Natural killer cell (primary cell): Measurements from ENCODE around the gene SDCBP2. TPM values are rescaled to one million over a fixed set of nuclear protein-coding genes. Genes with fewer than 3 reads are reported as not detected.

Experiments used
- ATAC-seq, 3 donors: fragments of 150-1000 bp in 2 of 3; fragments of 200-7000 bp in 1 of 3; cut with Tn5 transposase; 1 replicate in 1 of 3; 2 replicates in 2 of 3; pipeline ENCODE4 v1.10.0; 2021; ENCODE audit warnings: mild to moderate bottlenecking in 2 of 3, moderate library complexity in 2 of 3
- DNase-seq, 2 donors: peaks; one replicate each; pipeline versions ENCODE4 v3.0.0 to v3.0.0-alpha.2; 2013 to 2021; ENCODE audit warnings: mixed read lengths in 1 of 2
- H3K27ac ChIP-seq: one replicate; pipeline ENCODE4 v1.5.1; 2013; ENCODE audit warnings: mild to moderate bottlenecking, low read length
- H3K27me3 ChIP-seq: one replicate; pipeline ENCODE4 v1.6.1; 2013; ENCODE audit warnings: low read length; ENCODE audit not compliant: control insufficient read depth, insufficient read depth
- H3K36me3 ChIP-seq: one replicate; pipeline ENCODE4 v1.6.1; 2013; ENCODE audit warnings: low read length; ENCODE audit not compliant: control insufficient read depth, insufficient read depth
- H3K4me1 ChIP-seq: one replicate; pipeline ENCODE4 v1.6.1; 2013; ENCODE audit warnings: low read length; ENCODE audit not compliant: control insufficient read depth, insufficient read depth
- H3K4me3 ChIP-seq: one replicate; pipeline ENCODE4 v1.5.1; 2013; ENCODE audit warnings: low read length
- H3K9me3 ChIP-seq: one replicate; pipeline ENCODE4 v1.6.1; 2013; ENCODE audit warnings: low read length; ENCODE audit not compliant: control insufficient read depth, insufficient read depth
- H3K27ac Mint-ChIP-seq, 2 donors: one replicate each; pipeline ENCODE4 v1.8.0; 2022; ENCODE audit warnings: mild to moderate bottlenecking in 2 of 2, mixed read lengths in 2 of 2, moderate library complexity in 1 of 2
- H3K27me3 Mint-ChIP-seq, 2 donors: one replicate each; pipeline ENCODE4 v1.8.0; 2022; ENCODE audit warnings: low read depth in 2 of 2, mixed read lengths in 2 of 2
- H3K36me3 Mint-ChIP-seq: one replicate; pipeline ENCODE4 v1.8.0; 2022; ENCODE audit warnings: mixed read lengths
- H3K4me1 Mint-ChIP-seq, 2 donors: one replicate each; pipeline ENCODE4 v1.8.0; 2022; ENCODE audit warnings: mixed read lengths in 2 of 2
- H3K4me3 Mint-ChIP-seq: one replicate; pipeline ENCODE4 v1.8.0; 2022; ENCODE audit warnings: mild to moderate bottlenecking, moderate library complexity, mixed read lengths
- H3K9me3 Mint-ChIP-seq, 2 donors: one replicate each; pipeline ENCODE4 v1.8.0; 2022; ENCODE audit warnings: mixed read lengths in 2 of 2
- WGBS: methylation state at CpG from one replicate; pipeline ENCODE4 v1.1.7; 2013; ENCODE audit warnings: missing lambda C conversion rate; ENCODE audit not compliant: insufficient coverage; 5-methylcytosine and 5-hydroxymethylcytosine counted together
- intact Hi-C: fragments of 100-400 bp; cut with micrococcal nuclease; formaldehyde crosslinking; loops from one replicate; pipeline ENCODE4 v1.14.2; 2022
- total RNA-seq, 4 donors: library from RNA; stranded (reverse); fragments of 120-200 nt in 1 of 4; gene quantifications; one replicate each; pipeline versions ENCODE4 v1.2.3 to v1.2.4, GENCODE V29; 2013 to 2022
- TF ChIP-seq, protein P1 (sequence below): fragments of 200-600 bp; IDR thresholded peaks from one replicate; pipeline ENCODE4 v1.8.0; 2022; ENCODE audit warnings: antibody characterized with exemption

Gene SDCBP2
- total RNA-seq, 3 donors from 2014 or later (not counting 1 experiment from before 2014, with no cell fraction given), result 2.0 to 2.7 (median 2.6) TPM

DNA sequence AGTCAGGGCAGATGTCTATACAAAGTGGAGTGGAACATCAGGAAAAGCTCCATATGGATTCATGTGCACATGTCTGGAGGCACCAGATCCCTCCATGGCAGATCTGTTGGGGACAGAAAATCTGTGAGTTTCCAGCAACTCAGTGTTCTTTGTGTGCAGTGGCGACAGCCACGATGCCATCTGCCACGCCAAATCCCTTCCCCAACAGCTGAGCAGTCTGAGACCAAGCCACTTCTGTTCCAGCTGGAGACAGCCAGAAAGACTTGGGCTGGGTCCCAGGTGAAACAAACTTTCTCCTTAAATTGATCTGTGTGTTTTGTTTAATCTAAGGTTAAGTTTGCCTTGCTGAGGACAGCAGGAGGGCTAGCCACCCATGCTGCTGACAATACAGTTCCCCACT, 41.0 kb upstream of the SDCBP2 start:
- Mint-ChIP-seq H3K4me1 (peaks cover 25 to 32% of the 10 kb centered on the region in 2 donors), H3K27me3 (no peaks in the 10 kb centered on the region), H3K4me3 (no peak overlapping the region), H3K9me3 (no peaks in the 10 kb centered on the region), H3K36me3 (no peaks in the 10 kb centered on the region), H3K27ac (no peak overlapping the region)
- H3K36me3 ChIP-seq, result peaks cover 24% of the 10 kb centered on the region
- no peak overlapping the region for H3K4me3 ChIP-seq
- H3K27ac ChIP-seq, result no peak overlapping the region
- no peaks in the 10 kb centered on the region for H3K9me3 ChIP-seq
- DNase-seq, result no peak
- 77% methylated on average over 3 of the region's 3 CpGs for WGBS
- no peak for ATAC-seq
- TF ChIP-seq, protein P1, sequence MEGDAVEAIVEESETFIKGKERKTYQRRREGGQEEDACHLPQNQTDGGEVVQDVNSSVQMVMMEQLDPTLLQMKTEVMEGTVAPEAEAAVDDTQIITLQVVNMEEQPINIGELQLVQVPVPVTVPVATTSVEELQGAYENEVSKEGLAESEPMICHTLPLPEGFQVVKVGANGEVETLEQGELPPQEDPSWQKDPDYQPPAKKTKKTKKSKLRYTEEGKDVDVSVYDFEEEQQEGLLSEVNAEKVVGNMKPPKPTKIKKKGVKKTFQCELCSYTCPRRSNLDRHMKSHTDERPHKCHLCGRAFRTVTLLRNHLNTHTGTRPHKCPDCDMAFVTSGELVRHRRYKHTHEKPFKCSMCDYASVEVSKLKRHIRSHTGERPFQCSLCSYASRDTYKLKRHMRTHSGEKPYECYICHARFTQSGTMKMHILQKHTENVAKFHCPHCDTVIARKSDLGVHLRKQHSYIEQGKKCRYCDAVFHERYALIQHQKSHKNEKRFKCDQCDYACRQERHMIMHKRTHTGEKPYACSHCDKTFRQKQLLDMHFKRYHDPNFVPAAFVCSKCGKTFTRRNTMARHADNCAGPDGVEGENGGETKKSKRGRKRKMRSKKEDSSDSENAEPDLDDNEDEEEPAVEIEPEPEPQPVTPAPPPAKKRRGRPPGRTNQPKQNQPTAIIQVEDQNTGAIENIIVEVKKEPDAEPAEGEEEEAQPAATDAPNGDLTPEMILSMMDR, result no peak
- H3K27me3 ChIP-seq, result no peaks in the 10 kb centered on the region
- H3K4me1 ChIP-seq, result no peaks in the 10 kb centered on the region
- intact Hi-C loops, result no loop called here

DNA sequence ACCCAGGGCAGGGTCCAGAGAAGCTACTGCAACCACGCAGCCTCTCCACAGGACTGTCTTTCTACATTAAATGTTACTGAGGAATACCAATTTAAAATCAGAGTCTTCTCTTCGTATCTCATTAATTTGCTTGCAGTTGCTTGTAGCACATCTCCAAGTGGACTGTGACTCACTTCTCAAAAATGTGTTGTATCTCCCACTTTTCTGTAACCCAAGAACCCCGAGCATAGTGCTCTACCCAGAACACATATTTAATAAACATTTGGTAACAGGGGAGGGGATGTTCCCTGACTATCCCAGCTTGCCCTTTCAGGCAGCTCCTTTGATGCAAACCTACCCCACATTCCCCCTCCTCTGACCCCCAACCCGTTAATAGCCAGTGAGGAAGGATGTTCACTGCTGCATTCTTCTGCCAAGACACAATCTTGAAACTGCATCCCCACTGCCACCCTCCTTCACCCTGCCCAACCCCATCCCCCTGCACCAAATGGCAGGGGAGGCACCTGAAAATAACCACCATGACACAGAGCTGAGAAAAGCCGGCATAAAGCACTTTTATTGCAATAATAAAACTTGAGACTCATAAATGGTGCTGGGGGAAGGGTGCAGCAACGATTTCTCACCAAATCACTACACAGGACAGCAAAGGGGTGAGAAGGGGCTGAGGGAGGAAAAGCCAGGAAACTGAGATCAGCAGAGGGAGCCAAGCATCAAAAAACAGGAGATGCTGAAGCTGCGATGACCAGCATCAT, 39.7 kb upstream of the SDCBP2 start:
- Mint-ChIP-seq H3K36me3 (no peaks in the 10 kb centered on the region), H3K4me3 (no peak overlapping the region), H3K27me3 (no peaks in the 10 kb centered on the region), H3K9me3 (no peaks in the 10 kb centered on the region), H3K4me1 (peaks cover 33 to 41% of the 10 kb centered on the region in 2 donors), H3K27ac (no peak overlapping the region)
- Histone ChIP-seq H3K36me3 (peaks cover 19% of the 10 kb centered on the region), H3K4me1 (peaks cover 5% of the 10 kb centered on the region), H3K27me3 (no peaks in the 10 kb centered on the region), H3K27ac (no peak overlapping the region), H3K9me3 (no peaks in the 10 kb centered on the region), H3K4me3 (no peak overlapping the region)
- TF ChIP-seq, protein P1, result no peak
- ATAC-seq, result no peak
- 91% methylated on average over 4 of the region's 7 CpGs for WGBS
- intact Hi-C loops, result no loop called here
- DNase-seq, result no peak

DNA sequence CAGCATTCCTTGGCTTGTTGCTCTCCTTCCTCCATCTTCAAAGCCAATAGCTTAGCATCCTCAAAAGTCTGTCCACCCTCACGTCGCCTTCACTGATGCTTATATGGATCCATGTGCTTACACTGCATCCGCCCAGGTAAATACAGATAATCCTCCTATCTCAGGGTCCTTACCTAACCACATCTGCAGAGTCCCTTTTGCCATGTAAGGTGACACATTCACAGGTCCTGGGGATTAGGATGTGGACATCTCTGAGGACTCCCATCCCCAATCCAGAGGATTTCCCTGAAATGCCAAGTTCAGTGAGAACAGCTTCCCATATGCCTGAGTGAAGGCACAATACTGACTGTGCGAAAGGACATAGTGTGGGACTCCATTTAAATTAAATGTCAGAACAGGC, 38.5 kb upstream of the SDCBP2 start:
- Mint-ChIP-seq H3K4me1 (peaks cover 39 to 45% of the 10 kb centered on the region in 2 donors), H3K27ac (no peak overlapping the region), H3K4me3 (no peak overlapping the region), H3K36me3 (no peaks in the 10 kb centered on the region), H3K9me3 (no peaks in the 10 kb centered on the region), H3K27me3 (no peaks in the 10 kb centered on the region)
- H3K9me3 ChIP-seq, result no peaks in the 10 kb centered on the region
- TF ChIP-seq, protein P1, result no peak
- intact Hi-C loops, result no loop called here
- 98% methylated on average over 4 of the region's 4 CpGs for WGBS
- no peak overlapping the region for H3K4me3 ChIP-seq
- H3K27ac ChIP-seq, result no peak overlapping the region
- ATAC-seq (no peak), DNase-seq (no peak)
- peaks cover 14% of the 10 kb centered on the region for H3K36me3 ChIP-seq
- H3K27me3 ChIP-seq, result no peaks in the 10 kb centered on the region
- H3K4me1 ChIP-seq, result peaks cover 9% of the 10 kb centered on the region

DNA sequence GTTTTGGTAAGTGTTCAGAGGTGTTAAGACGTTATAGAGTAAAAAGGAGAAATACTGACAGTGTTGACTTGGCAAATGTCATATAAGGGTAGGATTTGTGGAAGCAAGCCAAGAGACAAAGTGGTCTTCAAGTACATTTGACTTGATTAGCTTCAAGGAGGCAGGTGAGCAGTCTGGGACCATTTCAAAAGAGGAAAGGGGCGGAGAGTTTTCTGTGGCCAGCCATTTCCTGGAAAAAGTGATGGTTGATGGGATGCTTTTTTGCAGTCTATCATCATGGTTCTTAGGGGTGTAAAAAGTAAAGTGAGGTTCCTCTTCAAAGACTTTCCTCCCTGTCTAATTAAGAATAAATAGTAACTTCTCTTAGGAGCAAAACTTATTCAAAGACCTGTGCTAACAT, 35.2 kb upstream of the SDCBP2 start:
- Mint-ChIP-seq H3K4me1 (peaks cover 35 to 36% of the 10 kb centered on the region in 2 donors), H3K36me3 (peaks cover 12% of the 10 kb centered on the region), H3K9me3 (no peaks in the 10 kb centered on the region), H3K27ac (peak overlapping the region; percentile 4 to 18), H3K4me3 (peak overlapping the region; percentile 13), H3K27me3 (no peaks in the 10 kb centered on the region)
- Histone ChIP-seq H3K27ac (no peak overlapping the region), H3K27me3 (no peaks in the 10 kb centered on the region), H3K4me1 (peaks cover 13% of the 10 kb centered on the region), H3K36me3 (peaks cover 16% of the 10 kb centered on the region), H3K4me3 (no peak overlapping the region), H3K9me3 (no peaks in the 10 kb centered on the region)
- DNase-seq, result no peak
- no peak for ATAC-seq
- intact Hi-C loops, result no loop called here
- WGBS, result 42% methylated on average over 2 of the region's 2 CpGs
- TF ChIP-seq, protein P1, result no peak
